Right cardiac atrium (tissue), 5 donors: ENCODE measurements around the gene NSUN2. TPM values are rescaled to one million over a fixed set of nuclear protein-coding genes. Genes with fewer than 3 reads are reported as not detected.

Experiments
- ATAC-seq, 2 donors: fragments of 200-7000 bp; cut with Tn5 transposase; one replicate each; pipeline versions ENCODE4 v1.8.0 to v1.9.1; 2020; ENCODE audit warnings: moderate library complexity in 2 of 2, mild to moderate bottlenecking in 1 of 2
- DNase-seq, 3 donors: peaks; one replicate each; pipeline ENCODE4 v3.0.0-alpha.2; 2020
- H3K27ac ChIP-seq: one replicate; pipeline ENCODE4 v1.5.1; 2013; ENCODE audit warnings: mild to moderate bottlenecking, low read length, control low read depth, moderate library complexity
- H3K27me3 ChIP-seq: one replicate; pipeline ENCODE4 v1.6.1; 2013; ENCODE audit not compliant: control insufficient read depth, insufficient read depth
- H3K4me1 ChIP-seq: one replicate; pipeline ENCODE4 v1.6.1; 2013; ENCODE audit warnings: low read length; ENCODE audit not compliant: control insufficient read depth, insufficient read depth
- H3K4me3 ChIP-seq: one replicate; pipeline ENCODE4 v1.5.1; 2013; ENCODE audit warnings: low read length, control low read depth
- H3K9me3 ChIP-seq: one replicate; pipeline ENCODE4 v1.6.1; 2013; ENCODE audit warnings: low read length; ENCODE audit not compliant: control insufficient read depth
- WGBS: extraction: QIAGEN DNeasy Blood & Tissue Kit; methylation state at CpG from one replicate; pipeline ENCODE4 v1.1.7; 2013; 5-methylcytosine and 5-hydroxymethylcytosine counted together
- intact Hi-C, 4 donors: fragments of 100-400 bp; cut with DNase I; formaldehyde crosslinking; loops; one replicate each; pipeline versions ENCODE4 v1.11.0 to v1.14.0; 2022 to 2023
- polyA plus RNA-seq: library from polyadenylated mRNA; stranded (reverse); fragments of 200-250 nt; gene quantifications from one replicate; pipeline ENCODE4 v1.2.3, GENCODE V29; 2013
- total RNA-seq, 4 donors: library from RNA; stranded (reverse); fragmentation: NEBNext Ultra II Directional; extraction: Animal tissue kit (Norgen Biotek cat#: 25700); gene quantifications; one replicate each; pipeline ENCODE4 v1.2.1, GENCODE V29; 2021
- donor health status: healthy with polysubstance abuse.
- donor health status: DM: no; HTN: yes; CAD: no.
- donor health status: DM: no; HTN: no; CAD: no.
- donor health status: DM: no; HTN: yes; CAD: no; lungs with severe emphysema.
- donor health status: DM: yes; HTN: yes; CAD: no.

The NSUN2 gene
- total and polyA plus RNA-seq, 5 donors, result 23.7 to 31.2 (median 27.0) TPM

GRCh38 chr5:6632324-6632887 lies 438 bp downstream of the NSUN2 start:
- peaks cover 1% of the 10 kb centered on the region for H3K4me1 ChIP-seq
- intact Hi-C loops, result loop anchor here in 3 of 4 donors (5.0 to 10.0 kb wide), 4 partner anchors 72 to 115 kb away; no protein-coding TSS in a partner anchor
- peak overlapping the region; percentile 62 for H3K4me3 ChIP-seq
- peaks cover 3% of the 10 kb centered on the region for H3K9me3 ChIP-seq
- peak overlapping the region; percentile 83 for H3K27ac ChIP-seq
- ATAC-seq (peak in 1 of 2 donors; percentile 65), DNase-seq (no peak)
- WGBS, result under 1% methylated on average over 33 of the region's 33 CpGs
- no peaks in the 10 kb centered on the region for H3K27me3 ChIP-seq

- H3K4me3 ChIP-seq, result no peak overlapping the region
- H3K4me1 ChIP-seq, result peaks cover 1% of the 10 kb centered on the region
- no peak overlapping the region for H3K27ac ChIP-seq
- no peak for DNase-seq
- ATAC-seq, result no peak
- 80% methylated on average over 4 of the region's 4 CpGs for WGBS
- intact Hi-C loops, result loop anchor here in 3 of 4 donors (5.0 to 10.0 kb wide), 4 partner anchors 73 to 116 kb away; no protein-coding TSS in a partner anchor
- H3K9me3 ChIP-seq, result peaks cover 5% of the 10 kb centered on the region
- H3K27me3 ChIP-seq, result no peaks in the 10 kb centered on the region
Measured at GRCh38 chr5:6631441-6631840, 1.4 kb downstream of the NSUN2 start.

- WGBS, result 88% methylated on average over 10 of the region's 10 CpGs
- intact Hi-C loops, result loop anchor here in 1 of 4 donors (10.0 kb wide), 1 partner anchor 88 kb away; the partner anchor contains the start of gene TENT4A
- H3K9me3 ChIP-seq, result peaks cover 17% of the 10 kb centered on the region
- no peaks in the 10 kb centered on the region for H3K27me3 ChIP-seq
- ATAC-seq (no peak), DNase-seq (no peak)
- no peaks in the 10 kb centered on the region for H3K4me1 ChIP-seq
- H3K27ac ChIP-seq, result no peak overlapping the region
- no peak overlapping the region for H3K4me3 ChIP-seq
Measured at GRCh38 chr5:6626508-6626907, 6.3 kb downstream of the NSUN2 start.

- peaks cover 16% of the 10 kb centered on the region for H3K9me3 ChIP-seq
Measured at GRCh38 chr5:6623941-6624340, 8.9 kb downstream of the NSUN2 start.

GRCh38 chr5:6623228-6623627 lies 9.6 kb downstream of the NSUN2 start:
- no peaks in the 10 kb centered on the region for H3K4me1 ChIP-seq
- no peak overlapping the region for H3K4me3 ChIP-seq
- H3K9me3 ChIP-seq, result peaks cover 17% of the 10 kb centered on the region
- no peak for ATAC-seq
- no peaks in the 10 kb centered on the region for H3K27me3 ChIP-seq
- intact Hi-C loops, result loop anchor here in 2 of 4 donors (2.0 to 10.0 kb wide), 2 partner anchors 16 to 92 kb away; partner anchors contain the start of gene TENT4A (in 1 of the 2)
- H3K27ac ChIP-seq, result no peak overlapping the region
- 76% methylated on average over 4 of the region's 4 CpGs for WGBS
- DNase-seq, result no peak

More at GRCh38 chr5:6623941-6624340, 8.9 kb downstream of the NSUN2 start:
- DNase-seq, result no peak
- ATAC-seq, result no peak
- intact Hi-C loops, result loop anchor here in 2 of 4 donors (2.0 to 10.0 kb wide), 2 partner anchors 17 to 91 kb away; partner anchors contain the start of gene TENT4A (in 1 of the 2)
- Histone ChIP-seq H3K4me1 (no peaks in the 10 kb centered on the region), H3K4me3 (no peak overlapping the region), H3K27me3 (no peaks in the 10 kb centered on the region), H3K27ac (no peak overlapping the region)
- WGBS, result 99% methylated on average over 3 of the region's 3 CpGs

- H3K4me1 ChIP-seq, result no peaks in the 10 kb centered on the region
- peaks cover 10% of the 10 kb centered on the region for H3K9me3 ChIP-seq
- no peak overlapping the region for H3K4me3 ChIP-seq
- intact Hi-C loops, result no loop called here
- no peak overlapping the region for H3K27ac ChIP-seq
- no peaks in the 10 kb centered on the region for H3K27me3 ChIP-seq
- ATAC-seq (no peak), DNase-seq (no peak)
- WGBS, result 86% methylated on average over 6 of the region's 6 CpGs
Measured at GRCh38 chr5:6616632-6617031, 16.2 kb downstream of the NSUN2 start.

- 80% methylated on average over 8 of the region's 8 CpGs for WGBS
- no peak for DNase-seq
- no peak overlapping the region for H3K27ac ChIP-seq
Measured at GRCh38 chr5:6615034-6615815, 17.6 kb downstream of the NSUN2 start.

GRCh38 chr5:6611334-6612256 lies 21.2 kb downstream of the NSUN2 start:
- no peak overlapping the region for H3K27ac ChIP-seq
- no peaks in the 10 kb centered on the region for H3K27me3 ChIP-seq
- 85% methylated on average over 20 of the region's 20 CpGs for WGBS
- no peak overlapping the region for H3K4me3 ChIP-seq
- intact Hi-C loops, result no loop called here
- no peaks in the 10 kb centered on the region for H3K4me1 ChIP-seq
- peaks cover 6% of the 10 kb centered on the region for H3K9me3 ChIP-seq
- no peak for DNase-seq
- ATAC-seq, result no peak

More at GRCh38 chr5:6615034-6615815, 17.6 kb downstream of the NSUN2 start:
- peaks cover 9% of the 10 kb centered on the region for H3K9me3 ChIP-seq
- no peaks in the 10 kb centered on the region for H3K27me3 ChIP-seq
- intact Hi-C loops, result no loop called here
- H3K4me1 ChIP-seq, result no peaks in the 10 kb centered on the region
- no peak for ATAC-seq
- H3K4me3 ChIP-seq, result no peak overlapping the region

- H3K27ac ChIP-seq, result no peak overlapping the region
- WGBS, result 86% methylated on average over 3 of the region's 3 CpGs
- intact Hi-C loops, result no loop called here
- H3K27me3 ChIP-seq, result no peaks in the 10 kb centered on the region
- H3K4me3 ChIP-seq, result no peak overlapping the region
- no peak for ATAC-seq
- H3K9me3 ChIP-seq, result no peaks in the 10 kb centered on the region
- DNase-seq, result no peak
- H3K4me1 ChIP-seq, result no peaks in the 10 kb centered on the region
Measured at GRCh38 chr5:6608016-6608415, 24.8 kb downstream of the NSUN2 start.

GRCh38 chr5:6607559-6607936 lies 25.3 kb downstream of the NSUN2 start:
- Histone ChIP-seq H3K4me3 (no peak overlapping the region), H3K4me1 (no peaks in the 10 kb centered on the region), H3K27me3 (no peaks in the 10 kb centered on the region), H3K9me3 (no peaks in the 10 kb centered on the region), H3K27ac (no peak overlapping the region)
- ATAC-seq (no peak), DNase-seq (no peak)
- intact Hi-C loops, result loop anchor here in 1 of 4 donors (2.0 kb wide), 1 partner anchor 15 kb away; no protein-coding TSS in a partner anchor
- WGBS, result 89% methylated on average over 5 of the region's 5 CpGs
